ENCODE results near the gene KMT2C. TPM values are rescaled to one million over a fixed set of nuclear protein-coding genes. Genes with fewer than 3 reads are reported as not detected.
"Not testable (repeated sequence)": the region's sequence is repeated elsewhere in the genome, so short reads cannot be mapped to it uniquely, and the experiment has no call there.

Gene KMT2C
- total and polyA plus RNA-seq, 3 donors from 2014 or later = 32.8 to 167 (median 154) TPM

DNA sequence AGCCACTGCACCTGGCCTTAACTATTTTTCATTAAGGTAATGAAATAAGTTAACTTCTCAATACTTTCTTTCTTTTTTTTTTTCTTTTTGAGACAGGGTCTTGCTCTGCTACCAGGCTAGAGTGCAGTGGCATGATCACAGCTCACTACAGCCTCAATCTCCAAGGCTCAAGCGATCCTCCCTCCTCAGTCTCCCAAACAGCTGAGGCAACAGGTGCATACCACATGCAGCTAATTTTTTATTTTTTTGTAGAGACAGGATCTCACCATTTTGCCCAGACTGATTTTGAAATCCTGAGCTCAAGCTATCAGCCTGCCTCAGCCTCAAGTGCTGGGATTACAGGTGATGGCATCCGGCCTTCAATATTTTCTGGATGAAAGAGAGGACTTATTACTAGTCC is 21.0 kb downstream of the KMT2C start:
- no peak for DNase-seq

DNA sequence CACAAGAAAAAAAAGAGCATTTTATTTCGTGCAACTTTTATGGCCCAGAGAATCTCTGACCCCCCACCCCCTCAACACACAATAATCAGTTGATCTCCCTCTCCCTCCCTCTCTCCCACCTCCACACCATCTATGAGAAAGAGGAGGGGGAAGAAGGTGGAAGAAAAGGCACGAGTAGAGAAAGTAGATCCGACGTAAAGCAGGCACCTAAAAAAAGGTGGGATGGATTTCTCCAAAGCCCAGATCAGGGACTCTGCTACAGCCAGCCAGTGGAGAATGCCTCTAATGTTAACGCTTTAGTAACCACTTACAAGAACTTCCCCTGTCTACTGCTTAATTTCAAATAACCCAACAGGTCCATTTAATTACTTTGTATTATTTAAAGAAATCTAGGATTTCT is 24.4 kb downstream of the KMT2C start:
- 15 to 27% methylated on average over 5 of the region's 5 CpGs for WGBS, 2 donors
- TF ChIP-seq POLR2A (IDR thresholded peaks at IDR 0.05) = no peak
- TF ChIP-seq, protein P1, sequence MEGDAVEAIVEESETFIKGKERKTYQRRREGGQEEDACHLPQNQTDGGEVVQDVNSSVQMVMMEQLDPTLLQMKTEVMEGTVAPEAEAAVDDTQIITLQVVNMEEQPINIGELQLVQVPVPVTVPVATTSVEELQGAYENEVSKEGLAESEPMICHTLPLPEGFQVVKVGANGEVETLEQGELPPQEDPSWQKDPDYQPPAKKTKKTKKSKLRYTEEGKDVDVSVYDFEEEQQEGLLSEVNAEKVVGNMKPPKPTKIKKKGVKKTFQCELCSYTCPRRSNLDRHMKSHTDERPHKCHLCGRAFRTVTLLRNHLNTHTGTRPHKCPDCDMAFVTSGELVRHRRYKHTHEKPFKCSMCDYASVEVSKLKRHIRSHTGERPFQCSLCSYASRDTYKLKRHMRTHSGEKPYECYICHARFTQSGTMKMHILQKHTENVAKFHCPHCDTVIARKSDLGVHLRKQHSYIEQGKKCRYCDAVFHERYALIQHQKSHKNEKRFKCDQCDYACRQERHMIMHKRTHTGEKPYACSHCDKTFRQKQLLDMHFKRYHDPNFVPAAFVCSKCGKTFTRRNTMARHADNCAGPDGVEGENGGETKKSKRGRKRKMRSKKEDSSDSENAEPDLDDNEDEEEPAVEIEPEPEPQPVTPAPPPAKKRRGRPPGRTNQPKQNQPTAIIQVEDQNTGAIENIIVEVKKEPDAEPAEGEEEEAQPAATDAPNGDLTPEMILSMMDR (IDR thresholded peaks at IDR 0.05) = no peak
- H3K27me3 ChIP-seq = no peaks in the 10 kb centered on the region
- intact Hi-C loops (cut with DNase I; ENCODE audit: low total_unique reads) = no loop called here
- peak overlapping the region; percentile 16 to 48 for H3K27ac ChIP-seq
- peak; percentile 34 for DNase-seq
- H3K9me3 ChIP-seq = no peaks in the 10 kb centered on the region
- no peaks in the 10 kb centered on the region for H3K36me3 ChIP-seq (ENCODE audit: low read depth, missing control alignments)
- H3K4me3 ChIP-seq = no peak overlapping the region
- H3K4me1 ChIP-seq = peaks cover 14% of the 10 kb centered on the region

More for the DNA sequence above, 21.0 kb downstream of the KMT2C start:
- TF ChIP-seq, protein P1 (IDR thresholded peaks at IDR 0.05) = no peak
- no peaks in the 10 kb centered on the region for H3K27me3 ChIP-seq
- 83 to 87% methylated on average over 2 of the region's 2 CpGs for WGBS, 2 donors
- no peaks in the 10 kb centered on the region for H3K9me3 ChIP-seq
- H3K36me3 ChIP-seq (ENCODE audit: low read depth, missing control alignments) = no peaks in the 10 kb centered on the region
- H3K27ac ChIP-seq = no peak overlapping the region
- peaks cover 14% of the 10 kb centered on the region for H3K4me1 ChIP-seq
- H3K4me3 ChIP-seq = no peak overlapping the region
- intact Hi-C loops (cut with DNase I; ENCODE audit: low total_unique reads) = no loop called here

DNA sequence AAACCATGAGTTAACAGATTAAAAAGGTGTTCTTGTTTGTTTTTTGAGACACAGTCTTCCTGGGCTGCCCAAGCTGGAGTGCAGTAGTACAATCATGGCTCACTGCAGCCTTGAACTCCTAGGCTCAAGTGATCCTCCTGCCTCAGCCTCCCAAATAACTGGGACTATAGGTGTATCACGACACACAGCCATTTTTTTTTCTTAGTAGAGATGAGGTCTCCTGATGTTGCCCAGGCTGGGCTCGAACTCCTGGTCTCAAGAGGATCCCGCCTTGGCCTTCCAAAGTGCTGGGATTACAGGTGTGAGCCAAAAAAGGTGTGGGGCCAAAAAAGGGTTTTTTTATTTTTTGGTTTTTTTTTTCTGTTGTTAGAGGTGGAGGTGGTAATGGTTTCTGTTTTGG is 29.3 kb downstream of the KMT2C start:
- H3K27ac ChIP-seq = no peak overlapping the region
- DNase-seq = no peak
- intact Hi-C loops (cut with DNase I; ENCODE audit: low total_unique reads) = no loop called here
- no peak overlapping the region for H3K4me3 ChIP-seq
- no peak for TF ChIP-seq POLR2A (IDR thresholded peaks at IDR 0.05)
- TF ChIP-seq, protein P1 (IDR thresholded peaks at IDR 0.05) = no peak
- peaks cover 6% of the 10 kb centered on the region for H3K4me1 ChIP-seq
- H3K36me3 ChIP-seq (ENCODE audit: low read depth, missing control alignments) = no peaks in the 10 kb centered on the region
- WGBS, 2 donors = 25 to 26% methylated on average over 3 of the region's 3 CpGs
- H3K27me3 ChIP-seq = no peaks in the 10 kb centered on the region
- H3K9me3 ChIP-seq = no peaks in the 10 kb centered on the region

DNA sequence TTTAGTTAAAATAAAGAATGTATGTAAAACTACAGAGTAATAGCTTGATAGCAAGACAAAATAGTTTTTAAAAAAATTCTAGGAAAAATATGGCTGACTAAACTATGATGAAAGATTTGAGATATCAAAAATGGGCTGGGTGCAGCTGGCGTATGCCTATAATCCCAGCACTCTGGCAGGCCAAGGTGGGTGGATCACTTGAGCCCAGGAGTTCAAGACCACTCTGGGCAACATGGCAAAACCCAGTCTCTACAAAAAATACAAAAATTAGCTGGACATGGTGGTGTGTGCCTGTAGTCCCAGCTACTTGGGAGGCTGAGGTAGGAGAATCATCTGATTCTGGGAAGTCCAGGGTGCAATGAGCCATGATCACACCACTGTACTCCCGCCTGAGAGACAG is 29.8 kb downstream of the KMT2C start:
- H3K4me3 ChIP-seq; H3K4me1 ChIP-seq; H3K27ac ChIP-seq; DNase-seq; H3K36me3 ChIP-seq (ENCODE audit: low read depth, missing control alignments); H3K27me3 ChIP-seq; intact Hi-C loops (cut with DNase I; ENCODE audit: low total_unique reads); H3K9me3 ChIP-seq: not testable (repeated sequence)
- WGBS, 2 donors = 48 to 56% methylated on average over 2 of the region's 2 CpGs

DNA sequence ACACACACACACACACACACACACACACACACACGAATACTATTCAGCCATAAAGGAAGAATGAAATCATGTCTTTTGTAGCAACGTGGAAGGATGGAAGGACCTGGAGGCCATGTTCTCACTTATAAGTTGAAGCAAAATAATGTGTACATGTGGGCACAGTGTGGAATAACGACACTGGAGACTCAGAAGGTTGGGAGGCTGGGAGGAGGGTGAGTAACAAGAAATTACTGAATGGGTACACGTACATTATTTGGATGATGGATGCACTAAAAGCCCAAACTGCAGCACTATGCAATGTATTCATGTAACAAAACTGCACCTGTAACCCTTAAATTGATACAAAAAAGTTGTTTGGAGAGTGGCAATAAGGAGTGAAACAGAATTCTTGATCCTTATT is 32.1 kb downstream of the KMT2C start:
- H3K9me3 ChIP-seq = no peaks in the 10 kb centered on the region
- no peaks in the 10 kb centered on the region for H3K4me1 ChIP-seq
- intact Hi-C loops (cut with DNase I; ENCODE audit: low total_unique reads) = no loop called here
- 37 to 44% methylated on average over 4 of the region's 4 CpGs for WGBS, 2 donors
- TF ChIP-seq POLR2A (IDR thresholded peaks at IDR 0.05) = no peak
- TF ChIP-seq, protein P1 (IDR thresholded peaks at IDR 0.05) = no peak
- no peaks in the 10 kb centered on the region for H3K27me3 ChIP-seq
- H3K4me3 ChIP-seq = no peak overlapping the region
- H3K27ac ChIP-seq = no peak overlapping the region
- DNase-seq = no peak
- H3K36me3 ChIP-seq (ENCODE audit: low read depth, missing control alignments) = no peaks in the 10 kb centered on the region
